GM04504 (cell line): ENCODE results near the gene GTF3C4.

Experiments
- DNase-seq: peaks from one replicate; pipeline ENCODE4 v3.0.0-alpha.2; 2012; ENCODE audit warnings: low read depth

GTF3C4 gene

GRCh38 chr9:132648283-132648682 lies 22.0 kb upstream of the GTF3C4 start:
- no peak for DNase-seq

GRCh38 chr9:132648685-132649084 lies 21.6 kb upstream of the GTF3C4 start:
- DNase-seq: no peak

- peak; percentile 52 for DNase-seq
Observed at GRCh38 chr9:132651259-132651658, 19.0 kb upstream of the GTF3C4 start.

- DNase-seq: no peak
Observed at GRCh38 chr9:132656299-132656698, 14.0 kb upstream of the GTF3C4 start.

GRCh38 chr9:132662152-132662945 lies 7.9 kb upstream of the GTF3C4 start:
- no peak for DNase-seq

- no peak for DNase-seq
Observed at GRCh38 chr9:132663117-132663516, 7.1 kb upstream of the GTF3C4 start.

- DNase-seq: no peak
Observed at GRCh38 chr9:132663851-132664250, 6.4 kb upstream of the GTF3C4 start.

GRCh38 chr9:132669319-132669697 lies 956 bp upstream of the GTF3C4 start:
- DNase-seq: no peak

- DNase-seq: peak; percentile 62
Observed at GRCh38 chr9:132669698-132670456, 387 bp upstream of the GTF3C4 start, which contains the start of gene DDX31. Gene DDX31, minus strand, starts transcription at chr9:132669983. Its CDS starts 49 bp downstream, at chr9:132669934.

GRCh38 chr9:132671620-132672412 lies 1.6 kb downstream of the GTF3C4 start:
- DNase-seq: no peak

GRCh38 chr9:132672413-132672690 lies 2.1 kb downstream of the GTF3C4 start:
- no peak for DNase-seq

- DNase-seq: no peak
Observed at GRCh38 chr9:132673355-132673754, 3.1 kb downstream of the GTF3C4 start.

- no peak for DNase-seq
Observed at GRCh38 chr9:132674485-132674884, 4.2 kb downstream of the GTF3C4 start.

GRCh38 chr9:132677976-132678375 lies 7.7 kb downstream of the GTF3C4 start:
- DNase-seq: no peak

- no peak for DNase-seq
Observed at GRCh38 chr9:132679946-132680625, 9.8 kb downstream of the GTF3C4 start.

- no peak for DNase-seq
Observed at GRCh38 chr9:132681561-132681960, 11.3 kb downstream of the GTF3C4 start.

- DNase-seq: no peak
Observed at GRCh38 chr9:132683873-132684272, 13.6 kb downstream of the GTF3C4 start.

GRCh38 chr9:132690696-132691095 lies 20.4 kb downstream of the GTF3C4 start:
- no peak for DNase-seq

- no peak for DNase-seq
Observed at GRCh38 chr9:132694144-132694543, 23.9 kb downstream of the GTF3C4 start.

GRCh38 chr9:132697230-132697629 lies 27.0 kb downstream of the GTF3C4 start:
- DNase-seq: no peak

GRCh38 chr9:132698989-132699388 lies 28.7 kb downstream of the GTF3C4 start:
- no peak for DNase-seq

- no peak for DNase-seq
Observed at GRCh38 chr9:132699956-132700355, 29.7 kb downstream of the GTF3C4 start.
